Astrocyte (in vitro differentiated cells and primary cell): ENCODE data around the gene NPIPB6. TPM values are rescaled to one million over a fixed set of nuclear protein-coding genes. Genes with fewer than 3 reads are reported as not detected.
A peak's percentile ranks its signal among the peaks of the same experiment; 100 is the strongest.

Source experiments
- DNase-seq: peaks from one replicate; pipeline ENCODE4 v3.0.0-alpha.2; 2010; ENCODE audit warnings: low read depth
- FAIRE-seq: peaks from 2 replicates; lab custom pipeline; 2011; peaks lifted over from hg19 to GRCh38; lab: Jason Lieb, UNC
- H2AFZ ChIP-seq: 2 replicates; pipeline ENCODE4 v1.6.0; 2012; ENCODE audit warnings: low read depth, low read length, inconsistent platforms
- H3K27ac ChIP-seq: 2 replicates; pipeline ENCODE4 v1.5.1; 2011; ENCODE audit warnings: low read depth, low read length, inconsistent platforms
- H3K27me3 ChIP-seq: 2 replicates; pipeline ENCODE4 v1.6.0; 2011; ENCODE audit warnings: low read length, inconsistent platforms; ENCODE audit not compliant: insufficient read depth
- H3K36me3 ChIP-seq: 2 replicates; pipeline ENCODE4 v1.5.1; 2011; ENCODE audit warnings: low read length, inconsistent platforms; ENCODE audit not compliant: insufficient read depth
- H3K4me1 ChIP-seq: 2 replicates; pipeline ENCODE4 v1.5.1; 2011; ENCODE audit warnings: low read length, inconsistent platforms; ENCODE audit not compliant: insufficient read depth
- H3K4me2 ChIP-seq: 2 replicates; pipeline ENCODE4 v1.6.0; 2012; ENCODE audit warnings: low read length, inconsistent platforms
- H3K4me3 ChIP-seq: 2 replicates; pipeline ENCODE4 v1.5.1; 2011; ENCODE audit warnings: low read depth, mild to moderate bottlenecking, low read length, inconsistent platforms; ENCODE audit not compliant: insufficient read depth
- H3K79me2 ChIP-seq: 2 replicates; pipeline ENCODE4 v1.6.0; 2012; ENCODE audit warnings: mild to moderate bottlenecking, low read length, inconsistent platforms; ENCODE audit not compliant: insufficient read depth
- H3K9ac ChIP-seq: 2 replicates; pipeline ENCODE4 v1.6.0; 2012; ENCODE audit warnings: mild to moderate bottlenecking, low read length, inconsistent platforms
- H3K9me3 ChIP-seq: 2 replicates; pipeline ENCODE4 v1.5.1; 2012; ENCODE audit warnings: low read depth, mild to moderate bottlenecking, low read length, inconsistent platforms; ENCODE audit not compliant: insufficient read depth
- H4K20me1 ChIP-seq: 2 replicates; pipeline ENCODE4 v1.6.0; 2012; ENCODE audit warnings: low read length, inconsistent platforms; ENCODE audit not compliant: insufficient read depth
- H3K27ac Mint-ChIP-seq: one replicate; pipeline ENCODE4 v1.8.0; 2021; ENCODE audit warnings: mild to moderate bottlenecking, mixed read lengths; ENCODE audit not compliant: unreplicated experiment
- H3K27me3 Mint-ChIP-seq: one replicate; pipeline ENCODE4 v1.8.0; 2021; ENCODE audit warnings: low read depth, mixed read lengths; ENCODE audit not compliant: unreplicated experiment
- H3K36me3 Mint-ChIP-seq: one replicate; pipeline ENCODE4 v1.8.0; 2021; ENCODE audit warnings: low read depth, mixed read lengths; ENCODE audit not compliant: unreplicated experiment
- H3K4me1 Mint-ChIP-seq: one replicate; pipeline ENCODE4 v1.8.0; 2021; ENCODE audit warnings: low read depth, mixed read lengths; ENCODE audit not compliant: unreplicated experiment
- H3K4me3 Mint-ChIP-seq: one replicate; pipeline ENCODE4 v1.8.0; 2021; ENCODE audit warnings: mild to moderate bottlenecking, moderate library complexity, mixed read lengths; ENCODE audit not compliant: unreplicated experiment
- H3K9me3 Mint-ChIP-seq: one replicate; pipeline ENCODE4 v1.8.0; 2021; ENCODE audit warnings: mild to moderate bottlenecking, mixed read lengths; ENCODE audit not compliant: unreplicated experiment
- EZH2 ChIP-seq: IDR thresholded peaks from 2 replicates; pipeline ENCODE4 v1.6.1; 2012; ENCODE audit warnings: mild to moderate bottlenecking, low read length, inconsistent platforms; ENCODE audit not compliant: insufficient read depth
- total RNA-seq: library from RNA; stranded (reverse); gene quantifications from 2 replicates; pipeline ENCODE4 v1.2.1, GENCODE V29; 2021
- TF ChIP-seq, protein P1 (sequence below): IDR thresholded peaks from 2 replicates; pipeline ENCODE4 v1.5.1; 2011; ENCODE audit warnings: low read depth, mild to moderate bottlenecking, inconsistent platforms, low read length, moderate library complexity; ENCODE audit not compliant: insufficient read depth

Gene NPIPB6
- total RNA-seq, 1 donor from 2014 or later: 1.7 TPM

DNA sequence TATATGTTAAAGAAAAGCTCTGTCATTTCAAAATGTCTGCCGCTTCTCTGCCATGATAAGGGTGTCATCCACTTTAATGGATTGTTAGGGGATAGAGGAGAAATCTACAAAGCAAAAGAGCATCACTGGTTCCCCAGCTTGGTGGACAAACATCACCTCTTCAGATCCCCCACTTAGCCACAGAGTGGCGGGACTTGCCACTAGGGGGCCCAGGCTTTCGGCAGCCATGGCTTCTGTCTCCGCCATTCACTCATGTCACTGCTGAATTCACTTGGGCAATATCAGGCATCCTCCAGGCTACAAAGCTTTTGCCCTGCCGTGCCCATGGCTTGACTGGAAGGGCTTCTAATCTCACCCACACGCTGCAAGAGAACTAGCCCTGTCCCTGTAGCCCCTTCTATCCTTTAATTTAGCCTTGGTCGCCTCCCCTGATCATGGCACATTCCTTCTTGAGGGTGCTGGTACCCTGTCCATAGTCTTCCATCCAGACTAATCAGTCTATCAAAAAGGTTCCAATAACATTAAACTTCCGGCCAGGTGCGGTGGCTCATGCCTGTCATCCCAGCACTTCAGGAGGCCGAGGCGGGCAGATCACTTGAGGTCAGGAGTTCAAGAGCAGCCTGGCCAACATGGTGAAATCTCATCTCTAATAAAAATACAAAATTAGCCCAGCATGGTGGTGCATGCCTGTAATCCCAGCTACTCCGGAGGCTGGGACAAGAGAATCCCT is 36.3 kb downstream of the NPIPB6 start:
- TF ChIP-seq, protein P1, sequence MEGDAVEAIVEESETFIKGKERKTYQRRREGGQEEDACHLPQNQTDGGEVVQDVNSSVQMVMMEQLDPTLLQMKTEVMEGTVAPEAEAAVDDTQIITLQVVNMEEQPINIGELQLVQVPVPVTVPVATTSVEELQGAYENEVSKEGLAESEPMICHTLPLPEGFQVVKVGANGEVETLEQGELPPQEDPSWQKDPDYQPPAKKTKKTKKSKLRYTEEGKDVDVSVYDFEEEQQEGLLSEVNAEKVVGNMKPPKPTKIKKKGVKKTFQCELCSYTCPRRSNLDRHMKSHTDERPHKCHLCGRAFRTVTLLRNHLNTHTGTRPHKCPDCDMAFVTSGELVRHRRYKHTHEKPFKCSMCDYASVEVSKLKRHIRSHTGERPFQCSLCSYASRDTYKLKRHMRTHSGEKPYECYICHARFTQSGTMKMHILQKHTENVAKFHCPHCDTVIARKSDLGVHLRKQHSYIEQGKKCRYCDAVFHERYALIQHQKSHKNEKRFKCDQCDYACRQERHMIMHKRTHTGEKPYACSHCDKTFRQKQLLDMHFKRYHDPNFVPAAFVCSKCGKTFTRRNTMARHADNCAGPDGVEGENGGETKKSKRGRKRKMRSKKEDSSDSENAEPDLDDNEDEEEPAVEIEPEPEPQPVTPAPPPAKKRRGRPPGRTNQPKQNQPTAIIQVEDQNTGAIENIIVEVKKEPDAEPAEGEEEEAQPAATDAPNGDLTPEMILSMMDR: peak; percentile 83
- no peak for TF ChIP-seq EZH2
- FAIRE-seq: no peak
- H3K27me3 ChIP-seq: no peaks in the 10 kb centered on the region
- Mint-ChIP-seq H3K27me3 (peaks cover 8% of the 10 kb centered on the region), H3K27ac (no peak overlapping the region), H3K36me3 (no peaks in the 10 kb centered on the region), H3K9me3 (no peaks in the 10 kb centered on the region), H3K4me3 (no peak overlapping the region), H3K4me1 (no peaks in the 10 kb centered on the region)
- no peaks in the 10 kb centered on the region for H3K9me3 ChIP-seq
- H3K4me2 ChIP-seq: no peak overlapping the region
- H4K20me1 ChIP-seq: no peaks in the 10 kb centered on the region
- H3K79me2 ChIP-seq: no peaks in the 10 kb centered on the region
- peak; percentile 13 for DNase-seq
- H3K27ac ChIP-seq: no peak overlapping the region
- H2AFZ ChIP-seq: no peak overlapping the region
- no peak overlapping the region for H3K4me3 ChIP-seq
- no peaks in the 10 kb centered on the region for H3K4me1 ChIP-seq
- H3K36me3 ChIP-seq: no peaks in the 10 kb centered on the region
- no peak overlapping the region for H3K9ac ChIP-seq

DNA sequence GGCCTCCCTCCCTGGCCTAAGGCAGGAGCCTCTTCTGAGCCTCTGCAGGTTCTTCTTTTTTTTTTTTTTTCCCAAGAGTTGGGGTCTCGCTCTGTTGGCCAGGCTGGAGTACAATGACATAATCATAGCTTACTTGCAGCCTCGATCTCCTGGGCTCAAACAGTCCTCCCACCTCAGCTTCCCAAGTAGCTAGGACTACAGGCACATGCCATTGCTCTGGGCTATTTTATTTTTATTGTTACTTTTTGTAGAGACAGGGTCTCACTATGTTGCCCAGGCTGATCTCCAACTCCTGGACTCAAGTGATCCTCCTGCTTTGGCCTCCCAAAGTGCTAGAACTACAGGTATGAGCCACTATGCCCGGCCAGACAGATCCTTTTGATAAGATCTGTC is 38.4 kb downstream of the NPIPB6 start:
- Histone ChIP-seq H3K9ac (no peak overlapping the region), H2AFZ (no peak overlapping the region), H3K36me3 (no peaks in the 10 kb centered on the region), H3K79me2 (no peaks in the 10 kb centered on the region), H3K27me3 (no peaks in the 10 kb centered on the region), H3K4me3 (no peak overlapping the region), H3K9me3 (no peaks in the 10 kb centered on the region), H3K4me1 (no peaks in the 10 kb centered on the region), H4K20me1 (no peaks in the 10 kb centered on the region), H3K27ac (no peak overlapping the region), H3K4me2 (no peak overlapping the region)
- DNase-seq (no peak), FAIRE-seq (no peak)
- H3K4me3 Mint-ChIP-seq: no peak overlapping the region
- no peaks in the 10 kb centered on the region for H3K4me1 Mint-ChIP-seq
- H3K27ac Mint-ChIP-seq: no peak overlapping the region
- no peaks in the 10 kb centered on the region for H3K36me3 Mint-ChIP-seq
- no peaks in the 10 kb centered on the region for H3K9me3 Mint-ChIP-seq
- TF ChIP-seq EZH2: no peak
- H3K27me3 Mint-ChIP-seq: peaks cover 8% of the 10 kb centered on the region

DNA sequence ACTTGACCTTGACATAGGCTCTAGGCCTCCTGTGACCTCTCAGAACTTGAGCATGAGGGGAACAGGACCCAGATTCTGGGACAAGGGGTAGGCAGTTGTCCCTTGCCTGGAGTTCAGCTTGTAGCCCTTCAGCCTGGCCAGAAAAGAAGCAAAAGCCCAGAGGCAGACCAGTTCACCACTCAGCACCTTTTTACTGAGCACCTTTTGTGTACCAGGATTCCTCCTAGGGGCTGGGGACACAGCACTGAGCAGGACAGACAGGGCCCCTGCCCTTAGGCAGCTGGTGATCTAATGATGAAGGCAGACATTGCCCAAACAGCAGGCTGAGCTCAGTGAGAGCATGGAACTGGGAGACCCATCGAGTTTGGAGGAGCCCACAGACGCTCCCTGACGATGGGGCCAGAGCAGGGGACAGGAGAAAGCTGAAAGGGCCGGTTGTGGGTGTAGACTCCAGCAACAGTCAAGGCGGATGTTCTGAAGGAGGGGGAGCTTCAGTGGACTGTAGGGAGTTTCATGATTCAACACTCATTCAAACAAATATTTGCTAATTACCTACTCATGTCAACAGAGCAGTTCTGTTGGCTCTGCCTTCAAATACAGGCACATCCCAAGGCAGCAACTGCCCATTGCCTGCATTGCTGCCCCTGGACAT is 38.9 kb downstream of the NPIPB6 start:
- Histone ChIP-seq H3K36me3 (no peaks in the 10 kb centered on the region), H3K27ac (no peak overlapping the region), H3K4me2 (no peak overlapping the region), H2AFZ (no peak overlapping the region), H3K79me2 (no peaks in the 10 kb centered on the region), H4K20me1 (no peaks in the 10 kb centered on the region), H3K4me3 (no peak overlapping the region), H3K4me1 (no peaks in the 10 kb centered on the region), H3K9ac (no peak overlapping the region), H3K27me3 (no peaks in the 10 kb centered on the region), H3K9me3 (no peaks in the 10 kb centered on the region)
- no peak for FAIRE-seq
- no peak for DNase-seq
- Mint-ChIP-seq H3K27me3 (peaks cover 8% of the 10 kb centered on the region), H3K4me1 (no peaks in the 10 kb centered on the region), H3K27ac (no peak overlapping the region), H3K36me3 (no peaks in the 10 kb centered on the region), H3K4me3 (no peak overlapping the region), H3K9me3 (no peaks in the 10 kb centered on the region)
- TF ChIP-seq EZH2: no peak
- TF ChIP-seq, protein P1: no peak
